DMS114 treated with DMSO at 0.1 percent for 48 hours (cell line): ENCODE data around the gene FBXO38.

Source experiments
- DNase-seq: peaks from one replicate; lab custom pipeline; 2025; ENCODE audit not compliant: unreplicated experiment; lab: John Stamatoyannopoulos, UW

Gene FBXO38, protein sequence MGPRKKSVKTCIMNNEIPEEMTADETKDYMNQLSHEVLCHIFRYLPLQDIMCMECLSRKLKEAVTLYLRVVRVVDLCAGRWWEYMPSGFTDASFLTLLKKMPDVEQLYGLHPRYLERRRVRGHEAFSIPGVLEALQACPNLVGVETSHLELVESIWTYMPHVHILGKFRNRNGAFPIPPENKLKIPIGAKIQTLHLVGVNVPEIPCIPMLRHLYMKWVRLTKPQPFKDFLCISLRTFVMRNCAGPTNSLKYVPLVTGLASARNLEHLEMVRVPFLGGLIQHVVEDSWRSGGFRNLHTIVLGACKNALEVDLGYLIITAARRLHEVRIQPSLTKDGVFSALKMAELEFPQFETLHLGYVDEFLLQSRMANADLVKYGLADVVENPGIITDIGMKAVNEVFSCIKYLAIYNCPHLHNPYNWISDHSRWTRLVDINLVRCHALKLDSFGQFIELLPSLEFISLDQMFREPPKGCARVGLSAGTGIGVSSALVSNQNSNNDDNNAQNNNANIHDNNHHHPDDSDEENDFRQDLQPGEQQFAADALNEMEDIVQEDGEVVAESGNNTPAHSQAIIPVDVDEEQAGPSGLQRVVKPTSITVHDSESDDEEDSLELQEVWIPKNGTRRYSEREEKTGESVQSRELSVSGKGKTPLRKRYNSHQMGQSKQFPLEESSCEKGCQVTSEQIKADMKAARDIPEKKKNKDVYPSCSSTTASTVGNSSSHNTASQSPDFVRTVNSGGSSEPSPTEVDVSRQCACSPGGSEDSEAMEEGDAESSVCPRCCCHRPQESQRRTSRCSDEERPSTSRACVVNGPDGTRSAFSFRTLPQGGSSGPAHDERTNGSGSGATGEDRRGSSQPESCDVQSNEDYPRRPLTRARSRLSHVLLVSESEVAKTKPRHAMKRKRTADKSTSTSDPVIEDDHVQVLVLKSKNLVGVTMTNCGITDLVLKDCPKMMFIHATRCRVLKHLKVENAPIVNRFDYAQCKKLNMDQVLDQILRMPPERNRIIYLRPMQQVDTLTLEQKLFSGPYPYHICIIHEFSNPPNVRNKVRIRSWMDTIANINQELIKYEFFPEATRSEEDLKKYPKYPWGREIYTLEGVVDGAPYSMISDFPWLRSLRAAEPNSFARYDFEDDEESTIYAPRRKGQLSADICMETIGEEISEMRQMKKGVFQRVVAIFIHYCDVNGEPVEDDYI

GRCh38 chr5:148383564-148384379 lies at the start of gene FBXO38:
Gene FBXO38 (plus strand): TSS chr5:148383958. CDS start chr5:148394777, 10,819 bp downstream.
- peak; percentile 94 for DNase-seq

- no peak for DNase-seq
Observed at GRCh38 chr5:148335259-148335658, 48.5 kb upstream of the FBXO38 start, which contains the start of gene SPINK9. Gene SPINK9 (plus strand): TSS chr5:148335559. CDS start chr5:148335614, 55 bp downstream.

DNA sequence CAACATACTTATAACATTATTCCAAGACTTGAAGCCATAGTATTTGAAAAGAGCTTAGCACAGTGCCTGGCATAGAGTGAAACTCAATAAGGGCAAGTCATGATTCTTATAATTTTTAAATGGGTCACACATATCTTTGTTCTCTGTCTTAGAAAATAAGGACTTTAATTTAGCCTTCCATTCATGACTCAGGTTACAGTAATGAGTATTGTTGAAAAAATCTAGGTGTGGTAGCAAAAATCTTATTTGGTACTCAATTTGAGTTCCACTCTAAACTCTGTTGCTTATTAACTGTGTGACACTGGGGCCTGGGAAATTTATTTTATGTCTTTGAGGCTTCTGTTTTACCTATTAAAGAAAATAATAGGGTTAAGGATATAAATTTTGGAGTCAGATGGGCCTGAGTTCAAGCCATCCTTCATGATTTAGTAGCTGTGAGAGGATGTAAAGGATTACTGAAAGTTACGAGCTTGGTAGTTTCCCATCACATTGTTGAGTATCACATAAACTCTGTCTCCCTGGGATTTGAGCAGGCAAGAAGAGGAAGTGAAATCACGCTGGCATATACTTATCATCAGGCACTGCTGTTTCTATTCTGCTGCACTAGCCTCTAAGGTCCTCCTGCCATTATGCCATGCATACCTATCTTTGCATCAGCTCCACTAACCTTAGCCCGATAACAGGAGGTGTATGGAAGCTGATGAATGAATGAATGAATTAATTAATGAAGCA lies 46.9 kb upstream of the FBXO38 start:
- DNase-seq = no peak

GRCh38 chr5:148342371-148343045 lies 41.2 kb upstream of the FBXO38 start:
- DNase-seq = no peak

GRCh38 chr5:148343046-148343407 lies 40.7 kb upstream of the FBXO38 start:
- no peak for DNase-seq

- no peak for DNase-seq
Observed at GRCh38 chr5:148343603-148344487, 39.9 kb upstream of the FBXO38 start.

DNA sequence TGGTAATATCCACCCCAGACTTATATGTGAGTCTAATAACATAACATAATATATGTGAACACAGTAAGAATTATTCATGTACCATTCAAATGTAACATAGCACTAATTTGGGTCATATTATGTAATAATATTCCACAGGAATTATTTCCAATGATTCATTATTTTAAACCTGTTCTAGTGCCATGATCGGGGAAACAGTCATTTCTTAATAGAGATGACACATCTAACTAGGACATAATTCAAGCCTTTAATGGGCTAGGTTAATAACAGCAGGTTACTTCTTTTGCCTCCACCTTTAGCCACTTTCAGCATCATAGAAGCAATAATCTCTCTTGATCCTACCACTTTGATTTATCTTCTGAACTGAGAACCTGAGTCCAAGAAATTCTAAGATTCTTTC lies 36.1 kb upstream of the FBXO38 start:
- no peak for DNase-seq

DNA sequence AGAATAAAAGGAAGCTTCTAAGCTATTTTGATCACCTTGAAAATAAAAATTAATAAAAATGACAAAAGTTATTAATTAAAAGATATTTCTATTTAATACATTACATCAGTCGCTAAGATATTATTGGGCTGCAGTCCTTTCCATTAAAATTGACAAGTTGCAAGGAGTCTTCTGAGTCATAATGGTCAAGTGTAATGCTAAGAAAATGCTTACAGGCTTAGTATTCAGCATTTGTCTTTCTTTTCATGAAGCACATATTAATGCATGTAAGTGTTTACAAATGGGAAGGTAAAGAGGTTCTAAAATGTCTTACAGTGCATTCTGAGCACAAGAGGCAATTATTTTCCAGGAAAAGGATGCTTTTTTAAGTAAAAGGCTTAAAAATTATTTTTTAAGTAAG lies 31.1 kb upstream of the FBXO38 start:
- no peak for DNase-seq

GRCh38 chr5:148353634-148354033 lies 30.1 kb upstream of the FBXO38 start:
- DNase-seq = no peak

- no peak for DNase-seq
Observed at GRCh38 chr5:148364343-148364742, 19.4 kb upstream of the FBXO38 start.

- no peak for DNase-seq
Observed at GRCh38 chr5:148368299-148368698, 15.5 kb upstream of the FBXO38 start.

- no peak for DNase-seq
Observed at GRCh38 chr5:148372166-148372725, 11.5 kb upstream of the FBXO38 start.

DNA sequence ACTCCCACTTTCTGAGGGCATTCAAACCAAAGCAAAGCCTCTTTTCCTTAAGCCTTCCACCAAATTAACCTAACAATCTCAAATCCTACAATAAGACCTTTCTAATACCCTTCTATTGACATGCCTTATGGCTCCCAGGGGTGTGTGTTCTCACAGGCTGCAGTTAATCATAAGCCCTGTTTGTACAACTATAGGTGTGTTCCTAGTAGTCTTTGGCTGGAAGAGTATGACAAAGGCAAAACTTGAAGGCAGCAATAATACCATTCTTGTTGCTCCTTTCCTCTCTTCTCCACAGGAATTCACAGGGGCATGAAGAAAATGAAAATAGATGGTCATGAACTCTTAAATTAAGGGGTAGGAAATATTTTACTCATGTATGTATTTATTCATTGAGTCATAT lies 10.9 kb upstream of the FBXO38 start:
- no peak for DNase-seq

DNA sequence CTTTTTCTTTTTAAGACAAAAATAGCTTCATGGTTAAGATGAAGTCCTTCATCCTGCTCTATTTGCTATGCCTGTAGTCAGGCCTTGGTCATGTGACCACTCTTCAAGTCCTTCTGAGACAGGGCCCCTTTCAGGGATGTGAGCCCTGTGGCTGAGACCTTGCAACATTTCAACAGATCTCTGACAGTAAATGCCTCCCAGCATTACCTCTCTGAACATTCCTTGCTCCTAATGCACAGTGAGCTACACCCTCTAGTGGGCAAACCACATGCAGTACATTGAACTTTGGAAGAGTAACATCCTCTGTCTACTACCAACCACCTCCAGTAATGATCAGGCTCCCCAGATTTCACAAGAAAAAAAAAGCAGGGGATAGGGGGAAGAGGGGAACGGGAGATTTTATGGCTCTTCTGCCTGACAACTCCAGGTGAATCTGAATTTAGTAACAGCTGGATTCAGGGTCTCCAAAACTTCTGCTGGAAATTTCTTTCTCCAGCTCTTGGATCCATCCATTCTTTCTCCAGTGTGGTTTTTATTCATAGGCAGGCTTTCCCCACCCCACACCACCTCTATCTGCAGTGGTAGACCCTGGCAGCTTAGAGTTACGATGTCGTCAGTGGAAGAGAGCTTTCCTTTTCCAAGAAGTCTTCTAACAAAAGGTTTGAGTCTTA lies 8.9 kb upstream of the FBXO38 start:
- peak; percentile 24 for DNase-seq

GRCh38 chr5:148376198-148376597 lies 7.6 kb upstream of the FBXO38 start:
- DNase-seq = no peak

DNA sequence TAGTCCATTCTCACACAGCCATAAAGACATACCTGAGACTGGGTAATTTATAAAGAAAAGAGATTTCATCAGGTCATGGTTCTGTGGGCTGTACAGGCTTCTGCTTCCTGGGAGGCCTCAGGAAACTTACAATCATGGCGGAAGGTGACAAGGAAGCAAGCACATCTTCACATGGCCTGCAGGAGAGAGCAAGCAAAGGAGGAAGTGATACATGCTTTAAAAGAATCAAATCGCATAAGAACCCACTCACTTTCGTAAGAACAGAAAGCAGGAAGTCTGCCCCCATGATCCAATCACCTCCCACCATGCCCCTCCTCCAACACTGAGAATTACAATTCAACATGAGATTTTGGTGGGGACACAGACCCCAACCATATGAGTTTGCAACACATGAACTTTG lies 5.1 kb upstream of the FBXO38 start:
- DNase-seq = no peak

DNA sequence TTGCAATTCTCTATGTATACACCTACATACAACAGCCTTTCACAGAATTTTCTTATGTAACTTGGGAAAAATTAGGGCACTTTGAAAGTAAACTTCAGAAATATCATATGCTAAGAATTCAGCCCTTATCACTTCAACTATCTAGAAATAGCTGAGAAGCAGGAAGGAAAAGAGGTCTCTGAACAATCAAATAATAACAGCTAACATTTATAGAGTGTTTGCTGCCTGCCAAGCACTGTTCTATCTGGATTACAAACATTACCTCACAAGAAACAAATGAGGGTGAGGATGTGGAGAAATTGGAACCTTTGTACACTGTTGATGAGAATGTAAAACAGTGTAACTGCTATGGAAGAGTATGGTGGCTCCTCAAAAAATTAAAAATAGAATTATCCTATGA lies 4.4 kb upstream of the FBXO38 start:
- no peak for DNase-seq
